ENCODE data around the gene LRRC74B.

DNA sequence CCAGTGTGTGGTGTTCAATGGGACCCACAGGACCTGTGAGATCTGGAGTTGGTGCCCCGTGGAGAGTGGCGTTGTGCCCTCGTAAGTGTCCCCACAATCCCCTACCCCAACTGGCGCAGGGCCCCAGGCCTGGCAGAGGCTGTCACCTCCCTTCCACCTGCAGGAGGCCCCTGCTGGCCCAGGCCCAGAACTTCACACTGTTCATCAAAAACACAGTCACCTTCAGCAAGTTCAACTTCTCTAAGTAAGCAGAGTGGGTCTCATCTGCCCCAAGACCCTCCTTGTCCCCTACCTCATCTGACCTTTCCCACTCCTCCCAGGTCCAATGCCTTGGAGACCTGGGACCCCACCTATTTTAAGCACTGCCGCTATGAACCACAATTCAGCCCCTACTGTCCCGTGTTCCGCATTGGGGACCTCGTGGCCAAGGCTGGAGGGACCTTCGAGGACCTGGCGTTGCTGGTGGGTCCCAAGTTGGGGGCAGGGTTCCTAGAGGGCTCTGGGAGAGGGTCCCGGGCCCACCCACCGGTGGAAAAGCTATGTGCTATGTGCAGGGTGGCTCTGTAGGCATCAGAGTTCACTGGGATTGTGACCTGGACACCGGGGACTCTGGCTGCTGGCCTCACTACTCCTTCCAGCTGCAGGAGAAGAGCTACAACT, 22.7 kb upstream of the LRRC74B start:
- TF ChIP-seq, protein P1, sequence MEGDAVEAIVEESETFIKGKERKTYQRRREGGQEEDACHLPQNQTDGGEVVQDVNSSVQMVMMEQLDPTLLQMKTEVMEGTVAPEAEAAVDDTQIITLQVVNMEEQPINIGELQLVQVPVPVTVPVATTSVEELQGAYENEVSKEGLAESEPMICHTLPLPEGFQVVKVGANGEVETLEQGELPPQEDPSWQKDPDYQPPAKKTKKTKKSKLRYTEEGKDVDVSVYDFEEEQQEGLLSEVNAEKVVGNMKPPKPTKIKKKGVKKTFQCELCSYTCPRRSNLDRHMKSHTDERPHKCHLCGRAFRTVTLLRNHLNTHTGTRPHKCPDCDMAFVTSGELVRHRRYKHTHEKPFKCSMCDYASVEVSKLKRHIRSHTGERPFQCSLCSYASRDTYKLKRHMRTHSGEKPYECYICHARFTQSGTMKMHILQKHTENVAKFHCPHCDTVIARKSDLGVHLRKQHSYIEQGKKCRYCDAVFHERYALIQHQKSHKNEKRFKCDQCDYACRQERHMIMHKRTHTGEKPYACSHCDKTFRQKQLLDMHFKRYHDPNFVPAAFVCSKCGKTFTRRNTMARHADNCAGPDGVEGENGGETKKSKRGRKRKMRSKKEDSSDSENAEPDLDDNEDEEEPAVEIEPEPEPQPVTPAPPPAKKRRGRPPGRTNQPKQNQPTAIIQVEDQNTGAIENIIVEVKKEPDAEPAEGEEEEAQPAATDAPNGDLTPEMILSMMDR (IDR thresholded peaks at IDR 0.05; ENCODE audit: low read length): peak; percentile 25; the same call in 1 of the 2 replicates
- no peak for TF ChIP-seq EZH2 (IDR thresholded peaks at IDR 0.05; ENCODE audit: borderline replicate concordance, low read length)
